HG03439 (cell line): ENCODE measurements around the gene ESYT3.
"Not testable (repeated sequence)": the region's sequence is repeated elsewhere in the genome, so short reads cannot be mapped to it uniquely, and the experiment has no call there.

Experiments used
- ATAC-seq: cut with Tn5 transposase; IDR thresholded peaks from one replicate; pipeline ENCODE4 v1.9.1; 2021; ENCODE audit warnings: mild to moderate bottlenecking, moderate library complexity; ENCODE audit not compliant: unreplicated experiment

ESYT3 gene

GRCh38 chr3:138408751-138409570 lies 25.5 kb upstream of the ESYT3 start:
- no peak for ATAC-seq

GRCh38 chr3:138412821-138413551 lies 21.4 kb upstream of the ESYT3 start:
- ATAC-seq, result no peak

GRCh38 chr3:138416236-138416635 lies 18.2 kb upstream of the ESYT3 start:
- not testable (repeated sequence) for ATAC-seq

- peak; percentile 70 for ATAC-seq
Observed at GRCh38 chr3:138417559-138417982, 16.8 kb upstream of the ESYT3 start.

GRCh38 chr3:138418601-138419206 lies 15.7 kb upstream of the ESYT3 start:
- no peak for ATAC-seq

- no peak for ATAC-seq
Observed at GRCh38 chr3:138423316-138423715, 11.1 kb upstream of the ESYT3 start.

- no peak for ATAC-seq
Observed at GRCh38 chr3:138424323-138424722, 10.1 kb upstream of the ESYT3 start.

GRCh38 chr3:138426211-138426610 lies 8.2 kb upstream of the ESYT3 start:
- ATAC-seq, result no peak

- not testable (repeated sequence) for ATAC-seq
Observed at GRCh38 chr3:138426754-138427153, 7.7 kb upstream of the ESYT3 start.

- ATAC-seq, result no peak
Observed at GRCh38 chr3:138429665-138430064, 4.8 kb upstream of the ESYT3 start.

- ATAC-seq, result no peak
Observed at GRCh38 chr3:138432576-138433240, 1.7 kb upstream of the ESYT3 start.

- no peak for ATAC-seq
Observed at GRCh38 chr3:138433892-138434275, 532 bp upstream of the ESYT3 start.

GRCh38 chr3:138434875-138435772 lies 708 bp downstream of the ESYT3 start:
- ATAC-seq, result no peak

GRCh38 chr3:138435840-138436239 lies 1.4 kb downstream of the ESYT3 start:
- ATAC-seq, result no peak

- ATAC-seq, result no peak
Observed at GRCh38 chr3:138437281-138437680, 2.9 kb downstream of the ESYT3 start.

- ATAC-seq, result no peak
Observed at GRCh38 chr3:138438896-138439295, 4.5 kb downstream of the ESYT3 start.

GRCh38 chr3:138439646-138440045 lies 5.2 kb downstream of the ESYT3 start:
- no peak for ATAC-seq

- ATAC-seq, result no peak
Observed at GRCh38 chr3:138440121-138440521, 5.7 kb downstream of the ESYT3 start.

- ATAC-seq, result no peak
Observed at GRCh38 chr3:138440596-138440995, 6.2 kb downstream of the ESYT3 start.

GRCh38 chr3:138441256-138441655 lies 6.8 kb downstream of the ESYT3 start:
- no peak for ATAC-seq
